Right lobe of liver (tissue), 6 donors: ENCODE data around the gene CHTF8. TPM values are rescaled to one million over a fixed set of nuclear protein-coding genes. Genes with fewer than 3 reads are reported as not detected.
"Not testable (repeated sequence)": the region's sequence is repeated elsewhere in the genome, so short reads cannot be mapped to it uniquely, and the experiment has no call there.

Source experiments
- ATAC-seq, 4 donors: fragments of 200-7000 bp; cut with Tn5 transposase; one replicate each; pipeline ENCODE4 v1.9.1; 2020; ENCODE audit warnings: mild to moderate bottlenecking in 4 of 4, moderate library complexity in 4 of 4
- DNase-seq, 3 donors: peaks; one replicate each; pipeline ENCODE4 v3.0.0-alpha.2; 2020
- H3K27ac ChIP-seq, 3 donors: fragments of 200-600 bp; one replicate each; pipeline ENCODE4 v1.8.0; 2022
- H3K27me3 ChIP-seq, 2 donors: fragments of 200-600 bp; one replicate each; pipeline ENCODE4 v1.8.0; 2022
- H3K36me3 ChIP-seq, 4 donors: fragments of 200-600 bp; sonication (generic) in 1 of 4; one replicate each; pipeline versions ENCODE4 v1.5.1 to v1.8.0; 2017 to 2022; ENCODE audit warnings: control low read depth in 1 of 4
- H3K4me1 ChIP-seq, 4 donors: fragments of 200-600 bp; sonication (generic) in 1 of 4; one replicate each; pipeline versions ENCODE4 v1.5.1 to v1.8.0; 2017 to 2022; ENCODE audit warnings: control low read depth in 1 of 4
- H3K4me3 ChIP-seq, 3 donors: fragments of 200-600 bp; one replicate each; pipeline ENCODE4 v1.8.0; 2022
- H3K9me3 ChIP-seq, 4 donors: fragments of 200-600 bp; sonication (generic) in 1 of 4; one replicate each; pipeline versions ENCODE4 v1.5.1 to v1.8.0; 2017 to 2022; ENCODE audit warnings: control low read depth in 1 of 4
- CTCF ChIP-seq, 4 donors: fragments of 200-600 bp in 3 of 4; fragments of 450-650 bp in 1 of 4; IDR thresholded peaks; one replicate each; pipeline versions ENCODE4 v1.5.1 to v1.8.0; 2016 to 2022; ENCODE audit warnings: antibody characterized with exemption in 4 of 4, mild to moderate bottlenecking in 2 of 4
- POLR2A ChIP-seq: fragments of 450-650 bp; IDR thresholded peaks from one replicate; pipeline ENCODE4 v1.6.1; 2017; ENCODE audit warnings: antibody characterized with exemption, mild to moderate bottlenecking
- WGBS: methylation state at CpG from one replicate; pipeline ENCODE4 v1.1.6; 2018; ENCODE audit warnings: low coverage, low lambda C conversion rate; ENCODE audit not compliant: insufficient coverage; ENCODE audit errors: missing lambda C conversion rate; 5-methylcytosine and 5-hydroxymethylcytosine counted together
- intact Hi-C, 2 donors: fragments of 100-400 bp; cut with DNase I; formaldehyde crosslinking; loops; one replicate each; pipeline versions ENCODE4 v1.11.2 to v1.14.1; 2022
- total RNA-seq, 6 experiments: library from RNA; depleted of rRNA in 2 of 6; stranded (reverse); fragments of >200 nt in 2 of 6; fragmentation: NEBNext Ultra II Directional in 3 of 6; extraction: Animal tissue kit (Norgen Biotek cat#: 25700) in 3 of 6; gene quantifications; one replicate each; pipeline versions ENCODE4 v1.1.0 to v1.2.4, GENCODE V29; 2016 to 2023
- donor health status: DM: no; HTN: yes; CAD: no.
- donor health status: DM: no; HTN: no; CAD: no.
- donor health status: DM: no; HTN: no; CAD: no.
- donor health status: DM: no; HTN: yes; CAD: no.
- donor health status: DM: no; HTN: yes; CAD: no.

The CHTF8 gene
- total RNA-seq, 6 experiments from 2014 or later, result 56.6 to 78.3 (median 65.4) TPM

GRCh38 chr16:69131167-69131838 lies 1.1 kb downstream of the CHTF8 start:
- intact Hi-C loops, result no loop called here
- H3K27ac ChIP-seq, result peak overlapping the region; percentile 37 to 91 (median 87)
- no peaks in the 10 kb centered on the region for H3K9me3 ChIP-seq
- ATAC-seq (peak in 3 of 4 donors; percentile 2 to 25 (median 19)), DNase-seq (no peak)
- peak overlapping the region; percentile 87 to 93 (median 90) for H3K4me3 ChIP-seq
- H3K27me3 ChIP-seq, result no peaks in the 10 kb centered on the region
- TF ChIP-seq POLR2A, result no peak
- no peak for TF ChIP-seq CTCF (IDR thresholded peaks at IDR 0.05)
- no peaks in the 10 kb centered on the region for H3K36me3 ChIP-seq
- peaks cover 0 to 29% (median 0%) of the 10 kb centered on the region in 4 donors for H3K4me1 ChIP-seq
- WGBS, result 5% methylated on average over 15 of the region's 15 CpGs

- Histone ChIP-seq H3K27me3 (no peaks in the 10 kb centered on the region), H3K4me3 (no peak overlapping the region), H3K9me3 (no peaks in the 10 kb centered on the region), H3K27ac (no peak overlapping the region), H3K36me3 (no peaks in the 10 kb centered on the region), H3K4me1 (peaks cover 0 to 29% (median 0%) of the 10 kb centered on the region in 4 donors)
- WGBS, result 64% methylated on average over 6 of the region's 6 CpGs
- TF ChIP-seq POLR2A (no peak), CTCF (IDR thresholded peaks at IDR 0.05) (no peak)
- intact Hi-C loops, result no loop called here
- ATAC-seq, result no peak
- no peak for DNase-seq
Observed at GRCh38 chr16:69130461-69130860, 1.9 kb downstream of the CHTF8 start.

GRCh38 chr16:69127966-69128510 lies 4.3 kb downstream of the CHTF8 start:
- Histone ChIP-seq H3K4me3 (no peak overlapping the region), H3K27ac (no peak overlapping the region), H3K36me3 (no peaks in the 10 kb centered on the region), H3K9me3 (no peaks in the 10 kb centered on the region), H3K27me3 (no peaks in the 10 kb centered on the region), H3K4me1 (peaks cover 0 to 32% (median 0%) of the 10 kb centered on the region in 4 donors)
- ATAC-seq (no peak), DNase-seq (peak in 1 of 3 donors; percentile 53)
- intact Hi-C loops, result no loop called here
- 30% methylated on average over 7 of the region's 12 CpGs for WGBS
- TF ChIP-seq POLR2A (no peak), CTCF (IDR thresholded peaks at IDR 0.05) (no peak)

- ATAC-seq, H3K36me3 ChIP-seq, H3K9me3 ChIP-seq, intact Hi-C loops, H3K4me3 ChIP-seq, H3K27ac ChIP-seq, H3K27me3 ChIP-seq: not testable (repeated sequence)
- H3K4me1 ChIP-seq, result peaks cover 0 to 31% (median 0%) of the 10 kb centered on the region in 4 donors
- 92% methylated on average over 10 of the region's 10 CpGs for WGBS
- DNase-seq, result peak in 1 of 3 donors; percentile 22
Observed at GRCh38 chr16:69126801-69127200, 5.6 kb downstream of the CHTF8 start.

GRCh38 chr16:69126221-69126620 lies 6.2 kb downstream of the CHTF8 start:
- H3K36me3 ChIP-seq, result no peaks in the 10 kb centered on the region
- peaks cover 0 to 31% (median 0%) of the 10 kb centered on the region in 4 donors for H3K4me1 ChIP-seq
- no peak overlapping the region for H3K27ac ChIP-seq
- TF ChIP-seq CTCF (IDR thresholded peaks at IDR 0.05) (no peak), POLR2A (no peak)
- peak in 1 of 3 donors; percentile 7 for DNase-seq
- H3K27me3 ChIP-seq, result no peaks in the 10 kb centered on the region
- 57% methylated on average over 3 of the region's 3 CpGs for WGBS
- intact Hi-C loops, result no loop called here
- no peak for ATAC-seq
- H3K4me3 ChIP-seq, result no peak overlapping the region
- H3K9me3 ChIP-seq, result no peaks in the 10 kb centered on the region

- intact Hi-C loops, result loop anchor here in 1 of 2 donors (5.0 kb wide), 1 partner anchor 223 kb away; no protein-coding TSS in a partner anchor
- DNase-seq, ATAC-seq, H3K4me3 ChIP-seq, H3K27ac ChIP-seq, H3K27me3 ChIP-seq, H3K9me3 ChIP-seq, H3K36me3 ChIP-seq: not testable (repeated sequence)
- WGBS, result 98% methylated on average over 10 of the region's 14 CpGs
- H3K4me1 ChIP-seq, result peaks cover 0 to 23% (median 0%) of the 10 kb centered on the region in 4 donors
Observed at GRCh38 chr16:69124961-69125360, 7.4 kb downstream of the CHTF8 start.

GRCh38 chr16:69124406-69124805 lies 8.0 kb downstream of the CHTF8 start:
- intact Hi-C loops, result loop anchor here in 1 of 2 donors (5.0 kb wide), 1 partner anchor 222 kb away; no protein-coding TSS in a partner anchor

More at GRCh38 chr16:69124406-69124805, 8.0 kb downstream of the CHTF8 start:
- H3K36me3 ChIP-seq, DNase-seq, H3K9me3 ChIP-seq, H3K27me3 ChIP-seq, H3K27ac ChIP-seq, ATAC-seq, H3K4me3 ChIP-seq: not testable (repeated sequence)
- WGBS, result 88% methylated on average over 6 of the region's 8 CpGs
- peaks cover 0 to 29% (median 5%) of the 10 kb centered on the region in 4 donors for H3K4me1 ChIP-seq
